Glutamatergic neuron (in vitro differentiated cells): Measurements from ENCODE around the gene IRS1. TPM values are rescaled to one million over a fixed set of nuclear protein-coding genes. Genes with fewer than 3 reads are reported as not detected.

Source experiments
- DNase-seq: peaks from one replicate; pipeline ENCODE4 v3.0.0; 2022
- H3K27ac Mint-ChIP-seq: one replicate; pipeline ENCODE4 v1.8.0; 2020; ENCODE audit warnings: mild to moderate bottlenecking, mixed read lengths, inconsistent platforms; ENCODE audit not compliant: unreplicated experiment
- H3K27me3 Mint-ChIP-seq: one replicate; pipeline ENCODE4 v1.8.0; 2020; ENCODE audit warnings: mild to moderate bottlenecking, moderate library complexity, mixed read lengths, inconsistent platforms; ENCODE audit not compliant: unreplicated experiment
- H3K36me3 Mint-ChIP-seq: one replicate; pipeline ENCODE4 v1.8.0; 2020; ENCODE audit warnings: mild to moderate bottlenecking, mixed read lengths, inconsistent platforms; ENCODE audit not compliant: unreplicated experiment
- H3K4me1 Mint-ChIP-seq: one replicate; pipeline ENCODE4 v1.8.0; 2020; ENCODE audit warnings: mild to moderate bottlenecking, low read depth, mixed read lengths, inconsistent platforms; ENCODE audit not compliant: unreplicated experiment
- H3K4me3 Mint-ChIP-seq: one replicate; pipeline ENCODE4 v1.8.0; 2020; ENCODE audit warnings: mild to moderate bottlenecking, mixed read lengths, inconsistent platforms; ENCODE audit not compliant: unreplicated experiment
- H3K9me3 Mint-ChIP-seq: one replicate; pipeline ENCODE4 v1.8.0; 2020; ENCODE audit warnings: mild to moderate bottlenecking, moderate library complexity, mixed read lengths, inconsistent platforms; ENCODE audit not compliant: unreplicated experiment
- CTCF ChIP-seq: fragments of 200-600 bp; sonication (generic); IDR thresholded peaks from one replicate; pipeline ENCODE4 v1.5.0; 2021; ENCODE audit not compliant: partially characterized antibody, unreplicated experiment
- total RNA-seq: library from RNA; stranded (reverse); fragmentation: NEBNext Ultra II Directional; extraction: Animal tissue kit (Norgen Biotek cat#: 25700); gene quantifications from one replicate; pipeline ENCODE4 v1.2.1, GENCODE V29; 2021; ENCODE audit not compliant: unreplicated experiment

IRS1 gene
- total RNA-seq, 1 donor from 2014 or later = 8.1 TPM

GRCh38 chr2:226790431-226790830, 9.2 kb downstream of the IRS1 start:
- H3K4me3 Mint-ChIP-seq = peak overlapping the region; percentile 86
- no peak for TF ChIP-seq CTCF
- peaks cover 31% of the 10 kb centered on the region for H3K4me1 Mint-ChIP-seq
- no peak for DNase-seq
- no peaks in the 10 kb centered on the region for H3K27me3 Mint-ChIP-seq
- no peaks in the 10 kb centered on the region for H3K36me3 Mint-ChIP-seq
- H3K9me3 Mint-ChIP-seq = peaks cover 2% of the 10 kb centered on the region
- H3K27ac Mint-ChIP-seq = no peak overlapping the region

GRCh38 chr2:226790011-226790410, 9.6 kb downstream of the IRS1 start:
- peaks cover 31% of the 10 kb centered on the region for H3K4me1 Mint-ChIP-seq
- peaks cover 2% of the 10 kb centered on the region for H3K9me3 Mint-ChIP-seq
- TF ChIP-seq CTCF = no peak
- no peak overlapping the region for H3K4me3 Mint-ChIP-seq
- no peaks in the 10 kb centered on the region for H3K27me3 Mint-ChIP-seq
- H3K27ac Mint-ChIP-seq = no peak overlapping the region
- H3K36me3 Mint-ChIP-seq = no peaks in the 10 kb centered on the region
- DNase-seq = no peak

- no peak for DNase-seq
- Mint-ChIP-seq H3K4me3 (no peak overlapping the region), H3K27me3 (no peaks in the 10 kb centered on the region), H3K9me3 (peaks cover 2% of the 10 kb centered on the region), H3K4me1 (peaks cover 23% of the 10 kb centered on the region), H3K36me3 (no peaks in the 10 kb centered on the region), H3K27ac (no peak overlapping the region)
- TF ChIP-seq CTCF = no peak
Measured at GRCh38 chr2:226788881-226789490, 10.6 kb downstream of the IRS1 start.

GRCh38 chr2:226788064-226788463, 11.6 kb downstream of the IRS1 start:
- DNase-seq = no peak
- Mint-ChIP-seq H3K36me3 (no peaks in the 10 kb centered on the region), H3K27ac (no peak overlapping the region), H3K9me3 (peaks cover 2% of the 10 kb centered on the region), H3K4me1 (peaks cover 15% of the 10 kb centered on the region), H3K4me3 (no peak overlapping the region), H3K27me3 (no peaks in the 10 kb centered on the region)
- no peak for TF ChIP-seq CTCF

GRCh38 chr2:226783885-226784284, 15.7 kb downstream of the IRS1 start:
- no peak for DNase-seq
- no peak overlapping the region for H3K4me3 Mint-ChIP-seq
- H3K36me3 Mint-ChIP-seq = no peaks in the 10 kb centered on the region
- H3K27me3 Mint-ChIP-seq = no peaks in the 10 kb centered on the region
- H3K27ac Mint-ChIP-seq = no peak overlapping the region
- H3K9me3 Mint-ChIP-seq = no peaks in the 10 kb centered on the region
- H3K4me1 Mint-ChIP-seq = no peaks in the 10 kb centered on the region
- TF ChIP-seq CTCF = no peak
